Amniotic epithelial cell (primary cell): ENCODE results near the gene SEC24B.
"Not testable (repeated sequence)": the region's sequence is repeated elsewhere in the genome, so short reads cannot be mapped to it uniquely, and the experiment has no call there.

Experiments used
- DNase-seq: peaks from one replicate; pipeline ENCODE4 v3.0.0-alpha.2; 2010; ENCODE audit warnings: low read depth

The SEC24B gene

DNA sequence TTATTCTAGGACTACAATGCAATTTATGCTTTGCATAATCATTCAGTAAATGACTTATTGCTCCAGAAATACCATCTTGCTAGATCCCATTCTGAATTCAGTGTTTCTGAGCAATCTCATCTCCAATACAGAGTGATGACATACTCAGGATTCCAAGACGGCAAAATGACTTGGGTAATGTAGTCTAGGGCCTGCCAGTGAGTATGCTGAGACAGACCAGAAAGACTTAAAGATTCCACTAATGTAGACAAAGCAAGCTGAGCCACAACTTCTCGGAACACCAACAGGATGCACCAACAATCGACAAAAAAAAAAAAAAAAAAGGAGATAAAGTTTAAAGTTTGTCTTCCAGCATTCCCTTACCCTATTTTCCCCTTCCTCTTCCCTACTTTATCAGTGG lies 919 bp upstream of the SEC24B start:
- peak; percentile 89 for DNase-seq

- DNase-seq = peak; percentile 24
These were observed 674 bp downstream of the SEC24B start for GRCh38 chr4:109434007-109434971.

DNA sequence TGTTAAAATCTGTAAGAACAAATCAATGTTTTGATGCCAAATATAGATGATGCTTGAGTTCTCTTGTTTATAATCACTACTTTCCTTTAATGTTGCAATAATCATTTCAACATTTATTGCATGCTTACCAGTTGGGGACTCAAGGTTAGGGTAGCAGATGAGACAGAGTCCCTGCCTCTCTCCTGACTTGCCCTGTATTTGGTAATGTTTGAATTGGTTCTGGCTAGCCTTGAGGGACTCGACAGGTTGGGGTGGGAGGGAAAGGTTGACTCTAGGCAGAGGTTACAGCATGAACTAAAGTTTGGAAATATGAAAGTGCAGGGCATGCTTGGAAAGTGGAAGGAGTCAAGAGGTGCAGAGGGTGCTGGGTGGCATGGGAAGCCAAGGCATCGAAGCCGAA lies 2.0 kb downstream of the SEC24B start:
- no peak for DNase-seq

GRCh38 chr4:109436504-109436903 lies 2.9 kb downstream of the SEC24B start:
- no peak for DNase-seq

GRCh38 chr4:109440948-109441347 lies 7.3 kb downstream of the SEC24B start:
- peak; percentile 69 for DNase-seq

DNA sequence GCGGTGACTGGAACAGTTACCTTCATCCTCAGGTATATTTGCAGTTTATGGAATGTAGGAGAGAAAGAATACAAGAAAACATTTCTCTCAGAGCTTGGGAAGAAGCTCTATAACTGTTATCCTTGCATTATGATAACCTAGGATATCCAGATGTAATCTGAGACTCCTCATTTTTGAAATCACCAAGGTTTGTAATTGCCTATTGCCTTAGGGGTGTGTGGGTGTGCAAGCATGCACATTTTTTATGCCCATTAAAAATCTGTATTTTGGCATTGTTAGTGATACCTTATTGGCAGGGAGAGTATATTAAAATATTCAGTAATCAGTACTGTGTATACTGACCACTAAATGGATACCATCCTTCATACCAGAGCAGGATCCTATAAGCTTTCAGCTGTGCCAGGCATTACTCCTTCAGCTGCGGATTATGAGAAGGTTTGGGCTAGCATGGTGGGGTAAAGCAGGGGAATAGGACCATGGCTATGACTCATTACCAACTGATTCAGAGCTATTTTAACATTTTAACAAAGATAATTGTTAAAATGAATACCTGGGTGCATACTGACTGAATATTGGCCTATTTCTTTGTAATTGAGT lies 8.3 kb downstream of the SEC24B start:
- DNase-seq = no peak

DNA sequence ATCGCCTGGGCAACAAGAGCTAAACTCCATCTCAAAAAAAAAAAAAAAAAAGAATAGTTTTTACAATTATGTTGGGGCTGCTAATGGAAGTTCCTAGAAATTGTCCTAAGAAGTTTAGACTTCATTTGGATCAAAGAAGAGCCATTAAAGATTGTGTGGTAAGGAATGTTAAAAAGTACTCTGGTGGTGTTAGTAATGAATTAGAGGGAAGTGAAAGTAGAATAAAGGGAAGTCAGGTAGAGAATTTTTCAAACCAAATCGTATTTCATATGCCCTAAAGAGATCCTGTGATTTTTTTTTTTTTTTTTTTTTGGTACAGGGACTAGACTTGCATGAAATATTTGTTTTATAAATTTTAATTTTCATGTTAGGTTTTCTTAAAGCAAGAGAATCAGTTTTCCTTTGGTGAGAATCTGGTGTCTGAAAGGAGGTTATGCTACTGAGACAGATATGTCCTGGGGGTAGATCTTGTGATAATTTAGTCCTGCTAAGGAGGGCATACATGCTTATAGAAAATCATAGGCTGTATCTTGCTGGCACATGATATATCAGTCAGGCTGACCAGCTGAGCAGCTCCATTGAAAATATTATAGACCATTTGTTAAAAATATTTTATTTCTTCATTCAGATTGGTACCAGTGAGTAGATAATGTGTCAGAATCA lies 10.7 kb downstream of the SEC24B start:
- no peak for DNase-seq

GRCh38 chr4:109447278-109447677 lies 13.7 kb downstream of the SEC24B start:
- DNase-seq = no peak

- DNase-seq = no peak
These were observed 18.1 kb downstream of the SEC24B start for GRCh38 chr4:109451544-109452273.

DNA sequence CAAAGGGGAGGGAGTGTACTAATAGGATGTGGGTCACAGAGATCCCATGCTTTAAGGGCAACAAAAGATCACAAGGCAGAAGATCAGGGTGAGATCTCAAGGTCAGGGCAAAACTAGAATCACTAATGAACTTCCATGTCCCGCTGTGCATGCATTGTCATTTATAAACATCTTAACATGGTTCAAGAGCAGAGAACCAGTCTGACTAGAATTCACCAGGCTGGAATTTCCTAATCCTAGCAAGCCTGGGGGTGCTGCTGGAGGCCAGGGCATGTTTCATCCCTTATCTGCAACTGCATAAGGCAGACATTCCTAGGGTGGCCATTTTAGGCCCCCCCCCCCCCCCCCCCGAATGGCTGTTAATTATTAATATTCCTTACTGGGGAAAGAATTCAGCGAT lies 19.5 kb downstream of the SEC24B start:
- not testable (repeated sequence) for DNase-seq

- no peak for DNase-seq
These were observed 28.7 kb downstream of the SEC24B start for GRCh38 chr4:109462297-109462696.

GRCh38 chr4:109462802-109463201 lies 29.2 kb downstream of the SEC24B start:
- no peak for DNase-seq

DNA sequence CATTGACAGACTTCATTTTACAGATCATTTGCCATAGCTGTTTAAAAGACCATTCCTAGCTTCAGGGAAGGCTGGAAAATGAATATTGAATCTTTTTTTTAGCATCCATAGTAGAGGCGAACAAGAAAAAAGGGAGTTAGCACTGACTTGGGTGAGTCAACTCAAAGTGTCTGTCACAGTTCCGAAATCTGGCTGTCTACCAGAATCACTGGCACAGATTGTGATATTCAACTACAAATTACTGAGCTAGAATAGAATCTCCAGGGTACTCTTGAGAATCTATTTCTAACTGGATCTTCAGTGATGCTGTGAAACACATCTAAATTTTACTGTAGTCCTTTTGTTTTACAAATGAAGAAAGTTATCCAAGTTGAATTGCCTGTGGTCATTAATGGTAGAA lies 31.5 kb downstream of the SEC24B start:
- no peak for DNase-seq

GRCh38 chr4:109469915-109470314 lies 36.3 kb downstream of the SEC24B start:
- DNase-seq = no peak

DNA sequence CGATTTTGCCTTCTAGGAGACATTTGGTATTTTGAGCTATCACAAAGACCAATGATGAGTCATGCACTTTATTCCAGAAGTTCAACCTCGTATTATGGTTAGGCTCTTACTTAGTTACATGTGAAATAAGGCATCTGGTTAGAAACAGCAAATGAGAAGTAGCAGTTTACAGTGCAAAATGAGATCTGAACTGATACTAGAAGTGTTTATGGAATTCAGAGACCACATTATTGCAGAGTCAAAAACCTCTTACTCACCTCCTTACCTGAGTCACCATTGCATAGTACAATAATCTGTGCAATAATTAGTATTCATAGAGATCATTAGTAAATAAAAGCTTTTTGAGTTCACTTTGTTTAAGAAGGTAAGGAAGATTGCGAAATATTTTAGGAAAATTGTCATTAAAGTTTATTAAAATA lies 38.7 kb downstream of the SEC24B start:
- DNase-seq = peak; percentile 86

DNA sequence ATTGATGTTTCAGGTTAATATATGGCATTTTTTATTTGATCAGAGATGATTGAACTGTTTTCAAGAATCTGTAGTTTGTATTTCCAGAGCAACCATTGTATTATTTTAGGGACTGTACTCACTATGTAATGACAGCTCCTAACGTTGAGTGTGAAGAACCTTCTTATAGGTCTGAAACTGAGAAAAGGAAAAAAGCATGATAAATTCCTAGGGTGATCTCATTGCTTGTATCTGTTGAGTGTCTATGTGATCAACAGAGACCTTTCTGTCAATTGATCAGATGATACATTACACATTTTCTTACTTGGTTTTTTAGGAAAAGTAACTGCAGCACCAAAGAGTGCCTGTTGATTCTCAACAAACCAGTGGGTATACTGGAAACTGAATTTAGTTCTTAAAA lies 40.2 kb downstream of the SEC24B start:
- DNase-seq = no peak

GRCh38 chr4:109486007-109486406 lies 52.4 kb downstream of the SEC24B start:
- DNase-seq = no peak

- no peak for DNase-seq
These were observed 60.9 kb downstream of the SEC24B start for GRCh38 chr4:109494563-109494962.

DNA sequence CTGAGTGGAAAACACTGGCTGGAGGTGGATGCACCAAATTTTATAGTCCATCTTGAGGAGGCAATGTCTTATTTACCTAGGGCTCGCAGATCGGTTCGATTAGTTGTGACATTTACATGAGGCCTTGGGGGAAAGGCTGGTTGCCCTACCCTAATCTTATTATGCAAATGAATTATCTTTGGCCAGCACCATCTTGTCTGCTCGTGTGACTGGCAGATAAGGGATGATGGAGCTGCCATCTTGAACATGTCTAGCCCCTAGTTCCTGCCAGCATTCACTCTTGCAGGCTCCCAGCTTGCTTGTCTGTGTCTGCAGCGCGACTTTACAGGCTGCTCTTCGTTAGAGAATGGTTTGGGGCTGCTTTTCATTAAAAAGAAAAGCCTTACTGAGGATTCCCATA lies 61.9 kb downstream of the SEC24B start:
- DNase-seq = no peak

DNA sequence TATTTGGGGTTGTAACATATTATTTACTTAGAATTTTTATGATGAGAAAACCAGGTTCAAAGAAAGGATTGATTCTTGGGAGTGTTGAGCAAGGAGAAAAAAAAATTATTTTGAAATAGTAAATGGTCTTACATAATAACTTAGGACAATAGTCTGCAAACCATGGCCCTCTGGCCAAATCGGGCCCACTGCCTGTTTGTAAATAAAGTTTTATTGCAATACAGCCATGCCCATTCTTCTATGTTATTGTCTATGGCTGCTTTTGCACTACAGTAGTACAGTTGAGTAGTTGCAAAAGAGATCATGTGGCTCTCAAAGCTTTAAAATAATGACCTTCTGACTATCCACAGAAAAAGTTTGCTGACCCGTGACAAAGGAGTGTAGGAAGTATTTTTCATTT lies 63.3 kb downstream of the SEC24B start:
- no peak for DNase-seq

DNA sequence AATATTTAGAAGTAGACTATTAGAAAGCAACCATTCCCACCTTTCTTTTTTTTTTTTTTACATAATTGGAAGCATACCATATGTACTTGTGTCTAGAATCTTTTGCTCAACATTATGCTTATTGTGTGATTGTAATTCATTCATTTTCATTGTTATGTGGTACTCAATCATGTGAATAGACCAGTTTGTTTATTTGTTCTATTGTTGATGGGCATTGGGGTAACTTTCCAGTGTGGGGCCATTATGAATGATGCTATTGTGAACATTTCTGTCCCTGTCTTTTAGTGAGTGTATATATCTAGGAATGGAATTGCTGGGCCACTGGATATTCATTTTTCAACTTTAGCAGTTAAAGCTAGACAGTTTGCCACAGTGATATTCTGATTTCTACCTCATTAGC lies 63.9 kb downstream of the SEC24B start:
- no peak for DNase-seq

DNA sequence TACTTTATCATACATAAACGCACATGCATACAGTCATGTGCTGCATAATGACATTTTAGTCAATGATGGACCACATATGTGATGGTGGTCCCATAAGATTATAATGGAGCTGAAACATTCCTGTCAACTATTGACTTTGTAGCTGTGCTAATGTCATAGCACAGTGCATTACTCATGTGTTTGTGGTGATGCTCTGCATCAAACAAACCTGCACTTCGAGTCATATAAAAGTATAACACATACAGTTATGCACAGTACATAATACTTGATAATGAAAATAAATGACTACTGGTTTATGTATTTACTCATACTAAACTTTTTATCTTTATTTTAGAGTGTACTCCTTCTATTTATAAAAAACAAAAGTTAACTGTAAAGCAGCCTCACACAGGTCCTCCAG lies 65.9 kb downstream of the SEC24B start:
- DNase-seq = no peak
